ENCODE measurements around the gene CLDN2. TPM values are rescaled to one million over a fixed set of nuclear protein-coding genes. Genes with fewer than 3 reads are reported as not detected.

The CLDN2 gene
- total and polyA plus RNA-seq, 2 of the 13 experiments (the other 11 are each of a cell fraction or from before 2014, with no cell fraction given): 1.3 to 1.5 TPM

GRCh38 chrX:106932960-106933537 is 12.8 kb downstream of the CLDN2 start (continued):
- TF ChIP-seq ZBED4 (CRISPR knock-in tag; IDR thresholded peaks at IDR 0.05; ENCODE audit: borderline replicate concordance) (no peak), POLR2A (IDR thresholded peaks at IDR 0.05; ENCODE audit: insufficient read depth in 1 of 2, low read depth in 2 of 2, low read length in 2 of 2) (peak in 1 of 2 experiments; percentile 6; a peak in 1 of 4 replicates), ZNF709 (CRISPR knock-in tag; IDR thresholded peaks at IDR 0.05) (no peak), ZSCAN31 (CRISPR knock-in tag; IDR thresholded peaks at IDR 0.05; ENCODE audit: low read depth) (no peak), SOX5 (CRISPR knock-in tag; IDR thresholded peaks at IDR 0.05; ENCODE audit: borderline replicate concordance) (no peak), ZNF768 (CRISPR knock-in tag; IDR thresholded peaks at IDR 0.05) (0 out of 2 replicates have a peak, but pooled peaks have one; percentile 29), POLR2G (IDR thresholded peaks at IDR 0.05; ENCODE audit: low read depth, low read length) (no peak), TCF7 (IDR thresholded peaks at IDR 0.05; ENCODE audit: low read depth) (no peak), KDM6A (CRISPR knock-in tag; IDR thresholded peaks at IDR 0.05; ENCODE audit: low read depth) (no peak), ZFP41 (CRISPR knock-in tag; IDR thresholded peaks at IDR 0.05; ENCODE audit: borderline replicate concordance) (no peak), NFATC3 (CRISPR knock-in tag; IDR thresholded peaks at IDR 0.05) (no peak), E2F1 (CRISPR knock-in tag; IDR thresholded peaks at IDR 0.05) (no peak), U2AF1 (optimal IDR thresholded peaks at IDR 0.05; ENCODE audit: low read depth, low read length) (peak; percentile 68), ZNF552 (CRISPR knock-in tag; IDR thresholded peaks at IDR 0.05; ENCODE audit: borderline replicate concordance) (no peak), GPN1 (CRISPR knock-in tag; IDR thresholded peaks at IDR 0.05; ENCODE audit: borderline replicate concordance) (no peak), ZNF296 (CRISPR knock-in tag; conservative IDR thresholded peaks at IDR 0.05) (no peak), ELF4 (CRISPR knock-in tag; IDR thresholded peaks at IDR 0.05; ENCODE audit: borderline replicate concordance) (0 out of 2 replicates have a peak, but pooled peaks have one; percentile 1), ZNF737 (CRISPR knock-in tag; IDR thresholded peaks at IDR 0.05; ENCODE audit: borderline replicate concordance) (no peak), ZNF451 (CRISPR knock-in tag; IDR thresholded peaks at IDR 0.05) (no peak), ZBTB2 (CRISPR knock-in tag; IDR thresholded peaks at IDR 0.05; ENCODE audit: low read depth) (no peak), ZFY (CRISPR knock-in tag; IDR thresholded peaks at IDR 0.05) (peak; percentile 24; the same call in 1 of the 2 replicates), ZNF143 (CRISPR knock-in tag; IDR thresholded peaks at IDR 0.05) (no peak), ZSCAN25 (CRISPR knock-in tag; IDR thresholded peaks at IDR 0.05) (no peak)

Data from HepG2 (cell line).